CMK (cell line): ENCODE data around the gene ATPAF2.

Source experiments
- DNase-seq: peaks from one replicate; pipeline ENCODE4 v3.0.0-alpha.2; 2010; ENCODE audit warnings: low read depth

ATPAF2 gene

DNA sequence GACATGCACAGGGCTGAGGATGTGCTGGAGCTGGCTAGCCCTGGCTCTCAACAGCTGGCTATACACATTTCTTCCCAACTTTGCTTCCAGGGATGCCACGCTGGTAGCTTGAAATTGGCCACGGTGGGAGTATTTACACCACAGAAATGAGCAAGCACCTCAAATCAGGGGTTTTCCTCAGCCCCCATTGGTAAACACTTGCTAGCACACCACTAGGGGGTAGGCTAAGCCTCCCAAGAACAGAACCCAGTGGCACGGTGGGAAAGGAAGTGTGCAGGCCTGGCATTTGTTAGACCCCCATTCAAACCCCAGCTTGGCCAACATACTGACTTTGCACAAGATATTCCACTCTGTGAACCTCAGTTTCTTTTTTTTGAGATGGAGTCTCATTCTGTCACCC lies 53.4 kb downstream of the ATPAF2 start:
- no peak for DNase-seq

DNA sequence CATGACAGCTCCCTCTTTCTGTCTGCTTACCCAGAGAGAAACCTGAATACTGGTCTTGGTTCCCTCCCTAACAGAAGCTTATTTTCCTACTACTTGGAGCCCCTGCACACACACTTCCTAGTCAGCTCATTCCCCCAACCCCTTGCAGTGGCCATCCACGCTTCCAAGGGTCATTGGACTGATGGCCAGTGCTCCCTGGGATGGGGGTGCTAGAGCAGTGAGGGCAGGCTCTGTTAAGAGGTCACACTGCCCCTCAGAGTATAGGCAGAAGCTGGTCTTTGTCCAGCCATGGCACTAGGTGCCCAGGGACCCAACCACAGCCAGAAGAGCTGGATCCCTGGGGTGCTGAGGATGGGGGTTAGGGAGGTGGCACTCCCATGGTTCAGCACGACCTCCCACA lies 53.8 kb downstream of the ATPAF2 start:
- no peak for DNase-seq

DNA sequence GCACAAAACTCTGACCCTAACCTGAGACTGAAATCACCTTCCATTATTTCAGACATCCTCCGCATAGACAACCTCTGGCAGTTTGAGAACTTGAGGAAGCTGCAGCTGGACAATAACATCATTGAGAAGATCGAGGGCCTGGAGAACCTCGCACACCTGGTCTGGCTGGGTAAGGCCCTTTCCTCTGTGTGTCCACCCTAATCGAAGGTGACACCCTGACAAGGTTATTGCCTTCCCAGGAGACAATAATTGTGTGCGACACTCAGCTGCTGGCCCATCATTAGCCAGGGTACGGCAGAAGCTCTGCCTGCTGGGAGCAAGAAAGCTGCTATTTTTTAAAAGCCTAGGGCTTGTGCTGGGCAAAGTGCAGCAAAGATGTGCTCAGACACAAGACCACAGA lies 55.2 kb downstream of the ATPAF2 start:
- no peak for DNase-seq

DNA sequence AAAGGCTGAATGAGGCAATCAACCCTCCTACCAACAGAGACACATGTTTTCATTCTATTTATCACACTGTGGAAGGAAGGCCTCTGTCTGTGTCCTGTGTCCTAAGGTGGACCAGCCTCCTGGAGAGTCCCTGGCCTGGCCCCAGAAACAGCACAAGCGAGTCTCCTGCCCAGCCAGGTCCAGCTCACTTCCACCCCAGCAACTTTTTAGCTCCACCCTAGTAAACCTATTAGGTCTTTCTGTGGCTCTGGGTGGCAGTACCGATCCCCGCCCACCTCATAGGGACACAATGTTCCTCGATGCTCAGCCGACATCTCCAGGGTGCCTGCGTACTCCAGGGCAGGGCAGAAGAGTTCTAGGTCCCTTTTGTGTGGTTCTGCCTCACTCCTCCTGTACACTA lies 55.6 kb downstream of the ATPAF2 start:
- no peak for DNase-seq

DNA sequence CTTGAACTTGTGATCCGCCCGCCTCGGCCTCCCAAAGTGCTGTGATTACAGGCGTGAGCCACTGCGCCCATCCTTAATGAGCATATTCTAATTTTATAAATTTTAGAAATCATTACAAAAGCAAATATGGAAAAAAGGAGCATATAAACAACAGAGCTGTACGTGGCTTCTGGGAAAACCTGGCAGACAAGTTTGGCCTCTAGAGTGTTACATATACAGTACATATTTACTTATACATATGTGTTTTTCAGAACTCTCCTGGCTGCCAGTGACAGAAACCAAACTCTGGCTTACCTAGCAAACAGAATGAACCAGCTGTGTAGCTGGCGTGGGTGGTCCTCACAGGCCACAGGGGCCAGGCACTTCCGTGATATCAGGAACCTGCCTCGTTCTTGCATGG lies 56.2 kb downstream of the ATPAF2 start:
- DNase-seq: no peak

DNA sequence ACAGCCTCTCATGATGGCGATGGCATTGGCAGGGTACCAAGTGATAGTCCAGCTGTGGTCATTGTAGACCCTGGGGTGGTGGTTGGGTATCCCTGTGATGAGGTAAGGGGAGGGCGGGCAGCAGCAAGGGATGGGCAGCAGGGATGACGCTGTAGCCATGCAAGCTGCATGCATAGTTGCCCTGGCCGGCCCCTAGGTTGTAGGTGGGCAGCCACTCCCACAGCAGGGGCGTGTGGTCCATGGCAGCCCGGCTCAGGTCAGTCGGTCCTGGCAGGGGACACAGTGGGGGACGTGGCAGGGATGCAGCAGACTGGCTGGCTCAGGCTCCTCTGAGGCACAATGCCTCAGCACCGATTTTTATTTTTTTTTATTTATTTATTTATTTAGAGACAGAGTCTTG lies 57.6 kb downstream of the ATPAF2 start:
- no peak for DNase-seq

DNA sequence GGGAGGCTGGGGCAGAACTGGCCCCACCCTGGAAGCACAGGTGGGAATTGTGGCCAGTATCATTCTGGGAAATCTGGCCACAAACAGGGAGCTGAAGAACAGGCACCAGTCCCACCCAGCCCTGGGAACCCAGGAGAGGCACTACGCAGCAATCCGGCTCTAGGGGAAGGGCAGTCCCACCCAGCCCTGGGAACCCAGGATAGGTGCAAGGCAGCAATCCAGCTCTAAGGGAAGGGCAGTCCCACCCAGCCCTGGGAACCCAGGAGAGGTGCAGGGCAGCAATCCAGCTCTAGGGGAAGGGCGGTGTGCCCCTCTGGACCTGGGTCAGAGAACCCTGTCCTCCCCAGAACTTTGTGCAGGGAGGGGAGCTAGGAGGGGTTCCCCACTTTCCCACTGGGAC lies 59.2 kb downstream of the ATPAF2 start:
- no peak for DNase-seq

DNA sequence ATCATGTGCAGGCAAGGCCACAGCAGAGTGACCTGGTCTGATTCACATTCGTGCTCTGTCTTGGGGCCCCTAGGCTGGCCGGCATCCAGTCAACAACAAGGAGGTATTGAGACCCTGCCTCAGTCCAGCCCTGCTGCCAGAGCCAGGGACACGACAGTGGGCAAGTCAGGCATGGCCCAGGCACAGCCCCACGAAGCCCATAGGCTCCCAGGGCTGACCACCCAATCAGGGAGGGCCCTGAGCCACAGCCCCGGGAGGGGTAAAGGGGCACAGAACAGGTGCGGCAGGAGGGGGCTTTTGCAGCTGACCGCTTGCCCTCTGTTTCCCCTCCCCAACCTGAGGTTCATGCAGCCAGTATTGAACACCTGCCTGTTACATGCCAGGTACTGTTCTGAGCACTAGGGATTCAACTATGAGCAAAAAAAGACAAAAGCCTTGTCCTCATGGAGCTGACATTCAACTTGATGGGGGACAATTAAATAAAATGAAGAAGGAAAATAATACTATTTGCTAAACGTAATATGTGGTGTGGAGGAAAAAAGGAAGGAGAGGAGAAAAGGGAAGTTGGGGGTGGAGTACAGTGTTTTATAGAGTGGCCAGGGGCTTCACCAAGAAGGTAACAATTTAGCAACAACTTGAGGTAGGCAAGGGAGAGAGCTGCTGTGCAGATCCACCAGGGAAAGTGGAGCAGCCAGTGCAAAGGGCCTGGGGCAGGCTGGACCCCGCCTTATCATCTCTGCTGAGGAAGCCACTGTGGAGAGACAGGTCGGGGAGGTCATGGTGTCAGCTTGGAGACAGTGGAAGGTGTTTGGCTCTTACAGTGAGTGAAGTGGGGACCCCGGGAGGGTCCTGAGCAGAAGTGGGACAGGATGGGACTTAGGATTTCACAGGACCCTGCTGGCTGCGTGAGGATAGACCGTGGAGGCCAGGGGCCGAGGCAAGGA lies 60.2 kb downstream of the ATPAF2 start:
- DNase-seq: no peak

DNA sequence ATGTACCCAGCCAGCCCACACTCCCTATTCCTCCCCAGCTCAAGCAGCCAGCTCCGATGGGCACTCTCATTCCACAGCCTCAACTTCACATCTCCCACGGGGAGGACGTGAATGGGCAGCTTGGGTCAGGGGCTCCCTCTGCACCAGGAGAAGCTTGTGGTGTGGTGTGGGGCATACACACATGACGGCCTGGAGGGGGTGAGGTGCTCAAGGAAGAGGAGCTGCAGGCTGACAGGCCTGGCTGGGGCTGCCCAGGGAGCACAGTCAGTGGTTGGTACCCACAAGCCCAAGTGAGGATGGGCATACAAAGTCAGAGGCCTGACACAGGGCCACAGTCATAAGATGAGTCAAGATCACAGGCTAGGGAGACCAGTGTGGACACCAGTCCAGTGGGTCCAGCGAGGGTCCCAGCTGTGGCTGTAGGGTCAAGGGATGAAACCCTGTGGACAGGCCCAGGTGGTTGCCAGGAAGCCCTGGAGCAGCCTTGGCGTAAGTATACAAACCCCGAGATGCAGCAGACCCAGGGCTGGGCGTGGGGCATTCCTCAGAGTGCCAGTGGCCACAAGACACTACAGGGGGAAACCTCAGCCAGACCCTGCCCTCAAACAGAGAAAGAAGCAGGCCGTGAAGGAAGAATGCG lies 61.9 kb downstream of the ATPAF2 start:
- no peak for DNase-seq

DNA sequence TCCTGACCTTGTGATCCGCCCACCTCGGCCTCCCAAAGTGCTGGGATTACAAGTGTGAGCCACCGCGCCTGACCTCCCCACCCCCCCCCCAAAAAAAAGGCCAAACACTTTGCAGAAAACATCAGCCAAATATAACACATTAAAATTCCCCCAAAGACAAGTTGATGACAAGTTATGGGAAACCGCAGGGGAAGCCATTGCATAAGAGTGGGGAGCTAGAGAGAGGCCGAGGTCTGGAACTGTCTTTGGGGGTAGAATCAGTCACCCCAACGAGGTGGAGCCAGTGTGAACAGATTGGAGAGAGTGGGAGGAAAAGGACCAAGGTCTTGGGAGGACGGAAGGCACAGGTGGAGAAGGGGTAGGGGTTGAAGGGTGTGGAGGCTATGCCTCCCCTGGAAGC lies 63.5 kb downstream of the ATPAF2 start:
- no peak for DNase-seq

DNA sequence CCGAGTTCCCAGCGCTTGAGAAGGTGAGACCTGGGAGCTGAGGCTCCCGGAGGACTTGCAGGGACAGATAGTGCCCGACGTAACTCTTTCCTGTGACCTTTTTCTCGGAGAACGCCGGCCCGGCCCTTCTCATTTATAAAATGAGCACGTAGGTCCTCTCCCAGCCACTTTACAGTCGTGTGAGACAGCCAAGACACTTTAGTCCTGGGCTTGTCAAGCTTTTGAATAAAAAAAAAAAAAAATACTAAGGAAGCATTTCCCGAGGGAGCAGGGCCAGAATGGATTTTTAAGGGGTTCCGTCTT lies 66.1 kb downstream of the ATPAF2 start:
- DNase-seq: no peak

DNA sequence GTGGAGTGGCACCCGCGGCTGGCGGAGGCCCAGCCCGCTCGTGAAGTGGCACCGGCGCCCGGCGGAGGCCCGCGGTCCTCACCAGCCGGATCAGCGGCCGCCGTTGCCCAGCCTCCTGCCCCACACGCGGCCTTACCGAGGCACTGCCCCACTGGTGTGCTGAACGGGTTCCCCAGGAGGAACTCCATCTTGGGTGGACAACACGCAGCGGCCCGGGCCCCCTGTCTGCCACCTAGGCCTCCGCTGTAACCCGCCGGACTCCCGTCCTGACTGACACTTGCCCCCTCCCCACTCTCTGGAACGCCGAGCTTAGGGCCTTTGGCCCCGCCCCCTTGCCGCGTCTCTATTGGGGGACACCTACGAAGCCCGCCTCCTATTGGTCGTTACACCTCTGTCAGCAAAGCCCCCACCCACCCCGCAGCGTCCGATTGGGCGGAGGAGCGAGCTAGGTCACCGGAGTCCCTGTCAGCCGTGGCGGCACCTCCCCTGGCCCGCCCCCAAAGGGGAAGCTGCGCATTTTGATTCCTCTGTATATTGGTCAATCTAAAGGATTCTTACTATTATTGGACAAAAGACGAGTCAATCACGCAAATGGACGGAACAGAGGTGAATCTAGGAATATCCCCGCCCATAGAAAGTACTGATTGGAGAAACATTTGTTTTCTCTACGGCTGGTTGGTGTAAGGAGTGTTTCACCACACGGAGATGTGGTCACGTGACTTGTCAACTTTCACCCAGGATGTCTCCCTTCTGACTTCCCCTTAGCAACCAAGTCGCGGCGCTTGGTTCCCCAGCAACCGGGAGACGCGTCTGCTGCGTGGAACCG lies 66.6 kb downstream of the ATPAF2 start, which contains the start of the genes DRC3 and TOM1L2:
Gene DRC3 (plus strand): TSS at position 737 of the 826 bp plus-strand sequence. CDS start 4,737 bp downstream, outside the sequence.
Gene TOM1L2 (minus strand): TSS at position 275 of the 826 bp plus-strand sequence. CDS start 87 bp downstream, at position 188.
- peak; percentile 99 for DNase-seq

DNA sequence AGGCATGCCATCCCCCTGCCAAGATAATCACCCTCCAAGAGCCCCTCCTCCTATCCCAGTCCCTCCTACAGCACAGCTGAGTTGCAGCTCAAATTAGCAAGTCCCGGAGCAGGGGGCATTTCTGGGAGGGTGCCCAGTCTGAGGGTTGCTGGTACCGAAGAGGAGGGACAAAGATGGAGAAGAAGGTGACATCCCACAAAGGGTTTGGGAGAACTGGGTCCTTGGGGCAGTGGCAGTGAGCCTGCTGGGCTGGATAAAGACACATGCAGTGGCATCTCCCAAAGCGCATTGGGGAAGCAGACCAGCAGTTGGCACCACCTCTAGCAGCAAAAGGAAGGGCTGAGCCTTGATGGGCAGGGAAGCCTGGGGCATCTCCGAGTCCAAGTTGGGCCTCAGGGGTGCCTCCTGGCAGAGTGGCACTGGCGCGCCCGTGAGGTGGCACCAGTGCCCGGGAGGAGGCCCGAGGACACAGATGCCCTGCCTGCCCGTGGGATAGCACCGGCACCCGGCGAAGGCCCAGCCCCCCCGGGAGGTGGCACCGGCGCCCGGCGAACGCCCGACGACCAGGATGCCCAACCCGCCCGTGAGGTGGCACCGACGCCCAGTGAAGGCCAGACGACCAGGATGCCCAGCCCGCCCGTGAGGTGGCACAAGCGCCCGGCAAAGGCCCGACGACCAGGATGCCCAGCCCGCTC lies 67.4 kb downstream of the ATPAF2 start:
- DNase-seq: no peak

DNA sequence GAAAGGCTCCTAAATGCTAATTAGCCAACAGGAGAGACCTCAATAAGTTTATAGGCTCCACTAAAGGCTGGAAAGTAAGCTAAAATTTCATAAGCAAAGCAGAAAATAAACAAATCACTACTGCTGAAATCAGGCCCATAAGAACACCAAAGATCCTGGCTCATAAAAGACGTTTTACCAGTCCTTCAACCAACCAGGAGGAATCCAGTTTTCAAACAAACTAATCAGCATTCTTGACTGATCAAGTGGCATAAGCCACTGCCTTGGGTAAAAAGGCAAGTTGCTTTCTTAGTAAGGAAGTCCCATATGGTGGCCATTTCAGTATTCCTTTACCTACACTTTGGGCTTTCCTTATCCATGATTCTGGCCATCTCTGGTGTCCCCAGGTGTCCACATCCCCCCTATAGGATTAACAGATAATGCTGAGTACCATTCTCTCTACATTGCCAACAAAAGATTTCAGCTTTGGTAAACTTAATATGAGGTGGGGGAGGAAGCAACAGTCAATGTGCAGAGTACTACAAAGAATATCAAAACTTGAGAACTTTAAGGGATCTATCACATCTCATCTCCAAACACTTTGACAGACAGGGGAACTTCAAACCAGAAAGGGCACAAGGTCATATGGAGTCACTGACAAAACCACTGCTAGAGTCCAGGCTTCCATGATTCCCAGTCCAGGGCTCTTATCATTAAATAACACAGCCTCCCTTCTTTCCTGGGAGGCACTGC lies 68.1 kb downstream of the ATPAF2 start:
- DNase-seq: peak; percentile 25
